Panc1 (cell line): ENCODE data around the gene HSPBP1. TPM values are rescaled to one million over a fixed set of nuclear protein-coding genes. Genes with fewer than 3 reads are reported as not detected.
A peak's percentile ranks its signal among the peaks of the same experiment; 100 is the strongest.

ENCODE experiments used
- ATAC-seq: fragments of 200-7000 bp; cut with Tn5 transposase; 2 replicates; pipeline ENCODE4 v1.9.1; 2020; ENCODE audit warnings: mild to moderate bottlenecking, moderate library complexity
- BruUV-seq: library from RNA; stranded (reverse); fragments of 400-500 nt; replicated peaks from 2 replicates; lab custom pipeline; 2021; lab: Mats Ljungman, UMichigan
- CTCF ChIA-PET: fragments of 300-600 bp; sonication (Branson Sonifier 250); formaldehyde crosslinking; loops from one replicate; lab custom pipeline; 2022; ENCODE audit warnings: antibody characterized with exemption; lab: Charles Lee
- POLR2A ChIA-PET: fragments of 300-600 bp; sonication (Branson Sonifier 250); formaldehyde crosslinking; loops from one replicate; lab custom pipeline; 2022; ENCODE audit warnings: antibody characterized with exemption; lab: Charles Lee
- DNase-seq: peaks from one replicate; pipeline ENCODE4 v3.0.0-alpha.2; 2010; ENCODE audit warnings: low read depth, low spot score
- H3K27ac ChIP-seq: 2 replicates; pipeline ENCODE4 v1.5.1; 2011; ENCODE audit warnings: mild to moderate bottlenecking, low read length, inconsistent platforms
- H3K27me3 ChIP-seq: fragments of 200-500 bp; sonication (Bioruptor generic); 2 replicates; pipeline ENCODE4 v1.6.0; 2014; ENCODE audit warnings: low read length, inconsistent platforms; ENCODE audit not compliant: control insufficient read depth, insufficient read depth
- H3K36me3 ChIP-seq: fragments of 200-500 bp; sonication (Bioruptor generic); 2 replicates; pipeline ENCODE4 v1.5.1; 2014; ENCODE audit warnings: inconsistent platforms, mild to moderate bottlenecking, low read length, moderate library complexity; ENCODE audit not compliant: control insufficient read depth, insufficient read depth
- H3K4me1 ChIP-seq: 2 replicates; pipeline ENCODE4 v1.5.1; 2011; ENCODE audit warnings: inconsistent platforms, mild to moderate bottlenecking, low read length, moderate library complexity; ENCODE audit not compliant: control insufficient read depth, insufficient read depth
- H3K4me3 ChIP-seq, 2 experiments: 2 replicates each; pipeline ENCODE4 v1.5.1; 2011 to 2012; ENCODE audit warnings: low read depth in 2 of 2, low read length in 2 of 2, mild to moderate bottlenecking in 2 of 2, inconsistent platforms in 1 of 2, moderate library complexity in 1 of 2
- H3K9me3 ChIP-seq: fragments of 200-500 bp; sonication (Bioruptor generic); 2 replicates; pipeline ENCODE4 v1.5.1; 2014; ENCODE audit warnings: low read depth, mild to moderate bottlenecking, inconsistent platforms, low read length, moderate library complexity; ENCODE audit not compliant: control insufficient read depth, insufficient read depth
- POLR2AphosphoS5 ChIP-seq: IDR thresholded peaks from 2 replicates; pipeline ENCODE4 v1.6.1; 2012; ENCODE audit warnings: mild to moderate bottlenecking, low read depth, low read length, moderate library complexity
- SIN3A ChIP-seq: IDR thresholded peaks from 2 replicates; pipeline ENCODE4 v1.6.1; 2012; ENCODE audit warnings: low read depth, mild to moderate bottlenecking, low read length, moderate library complexity, borderline replicate concordance; ENCODE audit not compliant: insufficient read depth
- TCF7L2 ChIP-seq: IDR thresholded peaks from 2 replicates; pipeline ENCODE4 v1.6.1; 2011; ENCODE audit warnings: mild to moderate bottlenecking, low read depth, low read length, inconsistent platforms
- in situ Hi-C: cut with HindIII; loops from 2 replicates; pipeline ENCODE4 v1.10.0; 2016; ENCODE audit warnings: low sequenced_read_pairs, low pct_unique_long_range_greater_than_20kb
- intact Hi-C: fragments of 100-400 bp; cut with micrococcal nuclease; formaldehyde crosslinking; loops from one replicate; pipeline ENCODE4 v1.10.0; 2022; ENCODE audit not compliant: unreplicated experiment
- total RNA-seq: library from RNA; stranded (reverse); gene quantifications from one replicate; pipeline ENCODE4 v1.2.1, GENCODE V29; 2021; ENCODE audit not compliant: unreplicated experiment
- TF ChIP-seq, protein P1 (sequence below): fragments of 450-650 bp; IDR thresholded peaks from 2 replicates; pipeline ENCODE4 v1.5.1; 2017; ENCODE audit warnings: mild to moderate bottlenecking
- TF ChIP-seq, protein P2 (sequence below), 2 experiments: IDR thresholded peaks; 2 replicates each; pipeline ENCODE4 v1.6.1; 2011 to 2012; ENCODE audit warnings: low read depth in 2 of 2, control low read depth in 1 of 2, low read length in 1 of 2, mild to moderate bottlenecking in 1 of 2, moderate library complexity in 1 of 2; ENCODE audit not compliant: insufficient read depth in 1 of 2

Gene HSPBP1
- total RNA-seq, 1 experiment from 2014 or later: 84.2 TPM

DNA sequence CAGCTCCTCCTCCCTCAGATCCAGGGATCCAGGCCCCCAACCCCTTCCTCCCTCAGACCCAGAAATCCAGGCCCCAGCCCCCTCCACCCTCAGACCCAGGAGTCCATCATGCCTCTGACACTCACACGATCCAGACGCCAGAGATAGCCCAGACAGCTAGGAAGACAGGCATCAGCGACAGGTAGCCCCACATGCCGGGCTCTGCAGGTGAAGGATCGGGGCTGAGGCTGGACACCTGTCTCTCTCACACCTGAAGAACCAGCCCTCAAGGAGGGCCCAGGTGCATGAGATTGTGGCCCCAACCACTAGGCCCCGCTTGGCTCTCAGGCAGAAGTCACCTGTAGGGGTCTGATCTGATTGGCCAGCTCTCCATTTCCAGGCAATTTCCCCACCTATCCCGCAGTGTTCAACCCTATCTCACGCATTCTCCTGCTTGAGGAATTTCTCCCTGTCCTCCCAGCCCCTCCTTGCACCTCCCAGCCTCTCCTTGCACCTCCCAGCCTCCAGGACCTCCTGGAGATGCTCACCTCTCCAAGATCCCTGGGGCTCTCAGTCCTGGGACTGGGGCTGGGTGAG is 41.0 kb upstream of the HSPBP1 start:
- intact Hi-C loops: no loop called here
- DNase-seq (no peak), ATAC-seq (no peak)
- Histone ChIP-seq H3K4me1 (no peaks in the 10 kb centered on the region), H3K27me3 (no peaks in the 10 kb centered on the region), H3K9me3 (no peaks in the 10 kb centered on the region), H3K36me3 (no peaks in the 10 kb centered on the region), H3K27ac (no peak overlapping the region), H3K4me3 (no peak overlapping the region)
- TF ChIP-seq POLR2AphosphoS5 (no peak), SIN3A (no peak), TCF7L2 (no peak)
- TF ChIP-seq, protein P1, sequence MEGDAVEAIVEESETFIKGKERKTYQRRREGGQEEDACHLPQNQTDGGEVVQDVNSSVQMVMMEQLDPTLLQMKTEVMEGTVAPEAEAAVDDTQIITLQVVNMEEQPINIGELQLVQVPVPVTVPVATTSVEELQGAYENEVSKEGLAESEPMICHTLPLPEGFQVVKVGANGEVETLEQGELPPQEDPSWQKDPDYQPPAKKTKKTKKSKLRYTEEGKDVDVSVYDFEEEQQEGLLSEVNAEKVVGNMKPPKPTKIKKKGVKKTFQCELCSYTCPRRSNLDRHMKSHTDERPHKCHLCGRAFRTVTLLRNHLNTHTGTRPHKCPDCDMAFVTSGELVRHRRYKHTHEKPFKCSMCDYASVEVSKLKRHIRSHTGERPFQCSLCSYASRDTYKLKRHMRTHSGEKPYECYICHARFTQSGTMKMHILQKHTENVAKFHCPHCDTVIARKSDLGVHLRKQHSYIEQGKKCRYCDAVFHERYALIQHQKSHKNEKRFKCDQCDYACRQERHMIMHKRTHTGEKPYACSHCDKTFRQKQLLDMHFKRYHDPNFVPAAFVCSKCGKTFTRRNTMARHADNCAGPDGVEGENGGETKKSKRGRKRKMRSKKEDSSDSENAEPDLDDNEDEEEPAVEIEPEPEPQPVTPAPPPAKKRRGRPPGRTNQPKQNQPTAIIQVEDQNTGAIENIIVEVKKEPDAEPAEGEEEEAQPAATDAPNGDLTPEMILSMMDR: no peak
- TF ChIP-seq, protein P2, sequence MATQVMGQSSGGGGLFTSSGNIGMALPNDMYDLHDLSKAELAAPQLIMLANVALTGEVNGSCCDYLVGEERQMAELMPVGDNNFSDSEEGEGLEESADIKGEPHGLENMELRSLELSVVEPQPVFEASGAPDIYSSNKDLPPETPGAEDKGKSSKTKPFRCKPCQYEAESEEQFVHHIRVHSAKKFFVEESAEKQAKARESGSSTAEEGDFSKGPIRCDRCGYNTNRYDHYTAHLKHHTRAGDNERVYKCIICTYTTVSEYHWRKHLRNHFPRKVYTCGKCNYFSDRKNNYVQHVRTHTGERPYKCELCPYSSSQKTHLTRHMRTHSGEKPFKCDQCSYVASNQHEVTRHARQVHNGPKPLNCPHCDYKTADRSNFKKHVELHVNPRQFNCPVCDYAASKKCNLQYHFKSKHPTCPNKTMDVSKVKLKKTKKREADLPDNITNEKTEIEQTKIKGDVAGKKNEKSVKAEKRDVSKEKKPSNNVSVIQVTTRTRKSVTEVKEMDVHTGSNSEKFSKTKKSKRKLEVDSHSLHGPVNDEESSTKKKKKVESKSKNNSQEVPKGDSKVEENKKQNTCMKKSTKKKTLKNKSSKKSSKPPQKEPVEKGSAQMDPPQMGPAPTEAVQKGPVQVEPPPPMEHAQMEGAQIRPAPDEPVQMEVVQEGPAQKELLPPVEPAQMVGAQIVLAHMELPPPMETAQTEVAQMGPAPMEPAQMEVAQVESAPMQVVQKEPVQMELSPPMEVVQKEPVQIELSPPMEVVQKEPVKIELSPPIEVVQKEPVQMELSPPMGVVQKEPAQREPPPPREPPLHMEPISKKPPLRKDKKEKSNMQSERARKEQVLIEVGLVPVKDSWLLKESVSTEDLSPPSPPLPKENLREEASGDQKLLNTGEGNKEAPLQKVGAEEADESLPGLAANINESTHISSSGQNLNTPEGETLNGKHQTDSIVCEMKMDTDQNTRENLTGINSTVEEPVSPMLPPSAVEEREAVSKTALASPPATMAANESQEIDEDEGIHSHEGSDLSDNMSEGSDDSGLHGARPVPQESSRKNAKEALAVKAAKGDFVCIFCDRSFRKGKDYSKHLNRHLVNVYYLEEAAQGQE (IDR thresholded peaks at IDR 0.05; ENCODE audit: insufficient read depth in 1 of 2, low read depth in 2 of 2, low read length in 1 of 2): no peak
- in situ Hi-C loops: no loop called here
- CTCF ChIA-PET: interaction anchor here (0.6 to 0.9 kb wide), 2 partner anchors 19 to 179 kb away, joined by 3 read pairs; no protein-coding TSS in a partner anchor
- BruUV-seq: no TSS peak
- POLR2A ChIA-PET: interaction anchor here (1.5 kb wide), 1 partner anchor 18 kb away, joined by 4 read pairs; the partner anchor contains the start of gene KMT5C

DNA sequence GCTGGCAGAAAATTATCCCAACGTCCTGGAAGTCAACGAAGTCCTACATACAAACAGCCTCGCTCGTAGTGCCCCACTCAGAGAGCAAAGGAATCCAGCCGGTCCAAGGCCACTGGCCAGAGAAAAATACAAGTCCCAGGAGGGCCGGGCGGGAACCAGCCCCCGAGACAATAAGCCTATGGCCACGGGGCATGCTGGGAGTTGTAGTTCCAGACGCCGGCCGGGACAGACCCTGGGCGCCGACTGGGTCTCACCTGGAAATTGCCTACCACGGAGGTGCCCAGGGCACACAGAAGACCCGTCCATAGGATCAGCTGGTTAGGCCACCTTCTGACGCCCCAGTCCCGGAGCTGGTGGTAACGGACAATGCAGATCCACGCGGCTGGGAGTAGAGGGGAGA is 39.9 kb upstream of the HSPBP1 start:
- intact Hi-C loops (no loop called here), in situ Hi-C loops (no loop called here)
- ChIA-PET CTCF (no interaction called here), POLR2A (no interaction called here)
- Histone ChIP-seq H3K27me3 (no peaks in the 10 kb centered on the region), H3K4me1 (no peaks in the 10 kb centered on the region), H3K4me3 (peak overlapping the region in 1 of 2 experiments; percentile 2; a peak in 1 of 4 replicates), H3K36me3 (no peaks in the 10 kb centered on the region), H3K9me3 (no peaks in the 10 kb centered on the region), H3K27ac (no peak overlapping the region)
- DNase-seq (no peak), ATAC-seq (peak; percentile 91)
- BruUV-seq: no TSS peak
- TF ChIP-seq SIN3A (no peak), TCF7L2 (no peak), POLR2AphosphoS5 (no peak)
- TF ChIP-seq, protein P1: no peak
- TF ChIP-seq, protein P2 (IDR thresholded peaks at IDR 0.05; ENCODE audit: insufficient read depth in 1 of 2, low read depth in 2 of 2, low read length in 1 of 2): no peak
